Right kidney (tissue), 1 donor: Measurements from ENCODE around the gene LRRFIP1.
"Not testable (repeated sequence)": the region's sequence is repeated elsewhere in the genome, so short reads cannot be mapped to it uniquely, and the experiment has no call there.

ENCODE experiments used
- DNase-seq: peaks from one replicate; pipeline ENCODE4 v3.0.0-alpha.2; 2016

LRRFIP1 gene

DNA sequence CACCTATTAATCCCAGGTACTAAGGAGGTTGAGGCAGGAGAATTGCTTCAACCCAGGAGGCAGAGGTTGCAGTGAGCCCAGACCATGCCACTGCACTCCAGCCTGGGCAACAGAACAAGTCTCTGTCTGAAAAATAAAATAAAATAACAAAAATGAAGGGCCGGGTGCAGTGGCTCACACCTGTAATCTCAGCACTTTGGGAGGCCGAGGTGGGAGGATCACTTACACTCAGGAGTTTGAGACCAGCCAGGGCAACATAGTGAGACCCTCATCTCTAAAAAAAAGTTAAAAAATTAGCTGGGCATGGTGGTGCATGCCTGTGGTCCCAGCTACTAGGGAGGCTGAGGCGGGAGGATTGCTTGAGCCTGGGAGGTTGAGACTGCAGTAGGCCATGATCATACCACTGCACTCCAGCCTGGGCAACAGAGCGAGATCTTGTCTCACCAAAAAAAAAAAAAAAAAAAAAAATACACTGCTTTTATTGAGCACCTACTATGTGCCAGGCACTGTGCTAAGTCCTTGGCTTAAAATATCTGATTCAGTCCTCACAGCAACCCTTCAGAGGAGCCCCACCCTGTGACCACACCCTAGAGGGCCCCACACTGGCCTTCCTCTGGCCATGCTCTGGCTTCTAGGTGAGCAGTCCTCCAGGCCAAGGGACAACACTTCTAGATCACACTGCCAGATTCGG lies 31.4 kb upstream of the LRRFIP1 start:
- not testable (repeated sequence) for DNase-seq

DNA sequence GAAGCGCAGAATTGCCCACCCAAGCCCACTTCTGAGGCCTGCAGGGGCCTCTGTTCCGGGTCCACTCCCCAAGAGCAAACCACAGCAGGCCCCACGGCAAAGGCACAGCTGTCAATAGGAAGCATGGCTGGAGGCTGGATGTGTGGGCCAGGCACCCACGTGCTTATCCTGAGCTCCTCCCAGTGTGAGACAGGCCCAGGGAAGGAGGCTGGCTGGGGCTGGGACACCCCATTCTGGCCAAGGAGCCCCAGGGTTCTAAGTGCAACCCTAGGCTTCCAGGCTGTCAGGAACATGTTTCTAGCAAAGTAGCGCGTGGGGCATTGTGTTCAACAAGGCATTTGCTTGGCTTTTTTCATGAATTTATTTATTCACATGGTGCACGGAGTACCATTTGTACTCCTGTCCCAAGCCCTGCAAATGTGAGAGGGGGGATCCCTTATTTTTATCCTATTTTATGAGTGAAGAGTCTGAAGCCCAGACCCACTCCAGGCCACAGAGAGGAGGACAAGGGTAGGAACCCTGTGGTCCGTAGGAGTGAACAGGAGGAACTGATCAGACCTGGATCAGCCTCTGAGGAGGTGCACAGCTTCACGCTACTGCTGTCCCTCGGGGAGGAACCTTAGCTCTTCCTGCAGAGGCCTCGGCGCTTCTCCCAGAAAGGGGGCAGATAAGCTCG lies 30.7 kb upstream of the LRRFIP1 start:
- no peak for DNase-seq

DNA sequence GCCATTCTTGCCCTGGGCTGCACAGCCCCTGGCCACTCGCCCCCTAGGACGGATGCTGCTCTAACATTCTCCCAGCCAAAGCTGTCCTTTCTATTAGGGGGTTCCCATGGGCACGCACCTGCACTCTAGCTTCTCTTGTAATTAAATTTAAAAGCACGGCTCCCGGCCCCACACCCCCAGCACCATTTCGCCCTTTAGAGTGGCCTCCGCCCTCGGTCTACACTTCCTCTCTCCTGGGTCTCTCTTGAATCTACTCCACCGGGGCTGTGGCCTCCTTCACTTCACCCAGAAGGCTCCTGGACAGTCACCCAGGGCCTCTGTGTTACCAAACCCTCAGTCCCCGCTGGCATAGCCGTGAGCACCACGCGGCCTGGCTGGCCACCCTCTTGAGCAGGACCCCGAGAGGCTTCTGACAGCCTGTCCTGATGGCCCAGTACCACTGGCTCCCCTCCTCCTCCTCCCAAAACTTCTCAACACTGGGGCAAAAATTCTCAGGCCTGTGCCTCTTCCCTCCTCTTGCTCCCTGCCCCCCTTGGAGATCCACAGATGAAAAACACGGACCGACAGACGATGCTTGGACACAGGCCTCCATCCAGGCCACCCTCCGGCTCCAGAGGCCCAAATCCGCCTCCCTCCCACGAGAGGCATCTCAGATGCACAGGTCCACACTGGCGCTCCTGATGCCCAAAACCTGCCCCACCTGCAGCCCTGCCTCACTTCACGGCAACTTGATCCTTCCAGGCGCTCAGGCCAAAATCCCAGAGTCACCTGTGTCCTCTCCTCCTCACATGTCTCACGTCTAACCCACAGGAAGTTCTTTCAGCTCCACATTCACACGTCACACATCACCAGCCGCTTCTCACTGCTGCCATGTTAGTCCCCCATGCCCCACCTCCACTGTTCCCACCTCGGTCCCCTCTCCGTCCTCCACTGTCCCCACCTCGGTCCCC lies 29.9 kb upstream of the LRRFIP1 start:
- no peak for DNase-seq

DNA sequence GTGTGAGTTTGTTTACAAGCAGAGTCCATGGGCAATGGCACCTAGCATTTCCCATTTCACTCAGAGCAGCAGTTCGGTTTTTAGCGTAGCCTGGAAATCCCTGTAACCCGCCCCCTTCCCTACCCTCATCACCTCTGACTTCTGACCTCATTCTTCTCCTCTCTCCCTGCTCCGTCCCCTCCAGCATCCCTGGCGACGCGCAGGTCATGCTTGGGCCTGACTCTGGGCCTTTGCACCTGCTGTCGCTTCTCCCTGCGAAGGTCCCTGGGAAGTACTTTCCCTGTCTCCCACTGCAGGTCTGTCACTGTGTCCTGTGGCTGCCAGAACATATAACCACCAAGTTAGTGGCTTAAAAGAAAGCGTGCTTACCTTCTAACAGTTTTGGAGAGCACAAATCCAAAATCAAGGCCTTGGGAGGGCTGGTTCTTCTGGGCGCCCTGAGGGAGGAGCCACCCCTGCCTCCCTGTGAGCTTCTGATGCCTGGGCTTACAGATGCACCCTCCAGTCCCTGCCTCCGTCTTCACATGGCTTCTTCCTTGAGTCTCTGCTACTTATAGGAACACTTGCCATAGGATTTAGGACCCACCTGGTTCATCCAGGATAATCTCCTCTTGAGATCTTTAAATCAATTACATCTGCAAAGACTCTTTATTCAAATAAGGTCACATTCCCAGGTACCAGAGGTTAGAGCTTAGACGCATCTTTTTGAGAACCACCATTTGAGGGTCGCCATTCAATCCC lies 28.7 kb upstream of the LRRFIP1 start:
- no peak for DNase-seq

DNA sequence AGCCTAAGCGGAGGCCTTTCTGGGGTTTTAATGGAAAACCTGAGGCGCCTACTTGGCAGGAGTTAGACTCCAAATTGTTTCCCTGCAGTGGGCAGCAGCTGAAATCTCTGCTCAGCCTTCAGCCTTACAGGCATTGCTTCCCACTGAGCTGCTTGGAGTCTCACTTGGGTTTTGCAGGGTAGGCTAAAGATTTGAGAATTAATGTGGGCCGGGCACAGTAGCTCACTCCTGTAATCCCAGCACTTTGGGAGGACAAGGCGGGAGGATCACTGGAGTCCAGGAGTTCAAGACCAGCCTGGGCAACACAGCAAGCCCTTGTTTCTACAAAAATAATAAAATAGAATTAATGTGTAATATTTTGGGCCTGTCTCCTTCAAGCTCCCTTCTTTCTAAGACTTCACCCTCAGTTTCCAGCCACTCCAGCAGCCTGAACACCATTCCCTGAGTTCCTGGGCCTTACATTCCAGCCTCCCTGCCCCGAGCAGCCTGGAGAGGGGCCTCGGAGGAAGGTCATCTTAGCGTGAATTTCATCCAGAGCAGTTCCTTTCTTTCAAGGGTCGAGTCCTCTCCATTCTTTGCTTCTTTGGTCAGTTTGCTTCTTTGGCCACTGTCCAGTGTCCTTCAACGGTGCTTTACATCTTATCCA lies 27.8 kb upstream of the LRRFIP1 start:
- no peak for DNase-seq

DNA sequence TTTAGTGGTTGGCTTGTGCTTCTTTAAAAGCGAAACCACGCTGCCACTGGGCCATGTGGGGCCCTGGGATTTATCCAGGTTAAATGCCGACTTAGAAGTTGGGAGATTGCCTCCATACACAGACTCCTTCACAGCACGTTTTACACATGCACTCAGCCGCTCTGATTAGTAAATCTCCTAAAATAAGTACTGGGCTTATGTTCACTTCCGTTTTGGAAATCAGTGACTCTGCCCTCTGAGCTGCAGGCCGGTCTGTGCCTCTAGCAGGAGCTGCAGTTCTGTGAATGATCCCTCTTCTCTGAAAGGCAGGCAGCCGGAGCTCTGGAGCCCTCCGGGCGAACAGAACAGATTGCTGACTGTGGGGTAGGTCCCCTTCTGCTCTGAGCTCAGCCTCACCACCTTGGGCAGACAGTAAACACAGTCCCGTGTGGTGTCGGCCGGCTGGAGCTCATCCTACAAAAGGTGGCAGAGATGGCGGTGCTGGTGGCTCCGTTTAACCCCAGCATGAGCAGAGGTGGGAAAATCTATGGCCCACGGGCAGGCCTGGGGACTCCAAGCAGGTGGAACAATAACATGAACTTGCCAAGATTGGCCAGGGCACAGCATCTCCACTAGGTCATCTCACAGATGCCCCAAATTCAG lies 27.1 kb upstream of the LRRFIP1 start:
- DNase-seq, result no peak

DNA sequence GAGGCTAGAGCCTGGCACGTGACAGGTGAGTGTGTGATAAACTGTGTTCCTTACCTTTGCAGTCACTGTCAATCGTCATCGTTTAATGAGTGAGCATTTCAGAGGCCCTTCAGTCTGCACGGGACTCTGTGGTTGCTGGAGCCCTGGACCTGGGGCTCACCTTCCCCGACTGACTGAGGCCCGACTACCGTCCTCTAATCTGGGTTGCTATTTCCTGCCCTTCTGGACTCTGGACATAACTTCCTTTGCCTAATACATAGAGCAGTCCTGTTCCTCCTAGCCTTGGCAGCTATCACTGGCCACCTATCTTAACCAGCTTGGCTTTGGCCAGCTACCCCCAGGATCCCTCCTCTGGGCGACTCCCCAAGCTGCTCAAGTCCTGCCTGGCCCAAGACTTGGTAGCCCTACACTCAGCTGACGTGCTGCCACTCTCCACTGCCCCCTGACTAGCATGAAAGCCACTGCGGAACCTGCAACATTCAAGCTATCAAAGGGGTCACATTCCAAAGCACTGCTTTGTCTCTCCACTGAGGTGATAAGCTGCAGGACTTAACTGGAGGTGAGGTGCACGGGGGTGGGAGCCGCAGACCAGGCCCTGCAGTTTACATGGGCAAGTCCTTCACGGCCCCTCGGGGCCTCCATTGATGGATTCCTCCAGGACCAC lies 25.8 kb upstream of the LRRFIP1 start:
- DNase-seq, result no peak

DNA sequence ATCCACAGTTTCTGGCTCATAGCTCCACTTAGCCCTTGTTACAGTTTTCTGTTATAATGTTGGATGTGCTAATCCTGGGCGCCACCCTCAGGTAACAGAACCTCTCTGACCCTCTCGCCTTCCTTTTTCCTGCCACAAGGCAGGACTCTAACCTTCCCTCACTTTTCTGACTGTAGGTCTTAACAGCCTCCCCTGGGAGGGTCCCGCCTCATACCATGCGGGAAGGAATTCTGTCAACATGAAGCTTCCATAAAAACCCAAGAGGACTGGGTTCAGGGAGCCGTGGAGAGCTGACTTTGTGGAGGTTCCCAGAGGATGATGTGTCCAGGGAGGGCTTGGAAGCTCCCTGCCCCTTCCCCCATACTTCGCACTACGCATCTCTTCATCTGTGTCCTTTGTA lies 25.0 kb upstream of the LRRFIP1 start:
- DNase-seq, result no peak

DNA sequence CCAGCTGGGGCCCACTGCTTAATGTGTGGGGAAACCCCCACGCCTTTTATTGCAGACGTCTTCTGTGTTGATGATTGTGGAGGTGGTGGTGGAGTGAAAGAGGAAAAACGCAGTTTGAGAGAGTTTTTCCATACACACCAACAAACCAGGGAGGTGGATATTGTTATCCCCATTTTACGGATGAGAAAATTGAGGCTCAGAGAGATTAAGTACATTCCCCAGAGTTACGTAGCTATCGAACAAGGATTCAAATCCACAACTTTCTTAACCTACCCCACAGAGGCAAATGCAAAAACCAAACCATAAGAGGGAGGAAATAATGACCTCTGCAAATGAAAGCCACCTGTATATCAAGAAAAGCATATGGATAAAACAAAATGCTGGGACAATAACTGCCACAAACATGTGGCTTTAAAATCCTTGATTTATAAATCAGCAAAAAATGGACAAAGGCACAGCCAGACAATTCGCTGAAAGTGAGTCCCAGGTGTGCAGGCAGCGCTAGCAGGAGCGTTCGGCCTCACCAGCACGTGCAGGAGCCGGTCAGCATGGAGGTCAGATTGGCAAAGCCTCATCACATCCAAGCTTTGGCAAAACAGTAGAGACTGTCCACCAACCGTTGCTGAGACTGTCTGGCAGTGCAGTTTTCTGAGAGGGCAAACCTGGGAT lies 24.2 kb upstream of the LRRFIP1 start:
- DNase-seq, result no peak

DNA sequence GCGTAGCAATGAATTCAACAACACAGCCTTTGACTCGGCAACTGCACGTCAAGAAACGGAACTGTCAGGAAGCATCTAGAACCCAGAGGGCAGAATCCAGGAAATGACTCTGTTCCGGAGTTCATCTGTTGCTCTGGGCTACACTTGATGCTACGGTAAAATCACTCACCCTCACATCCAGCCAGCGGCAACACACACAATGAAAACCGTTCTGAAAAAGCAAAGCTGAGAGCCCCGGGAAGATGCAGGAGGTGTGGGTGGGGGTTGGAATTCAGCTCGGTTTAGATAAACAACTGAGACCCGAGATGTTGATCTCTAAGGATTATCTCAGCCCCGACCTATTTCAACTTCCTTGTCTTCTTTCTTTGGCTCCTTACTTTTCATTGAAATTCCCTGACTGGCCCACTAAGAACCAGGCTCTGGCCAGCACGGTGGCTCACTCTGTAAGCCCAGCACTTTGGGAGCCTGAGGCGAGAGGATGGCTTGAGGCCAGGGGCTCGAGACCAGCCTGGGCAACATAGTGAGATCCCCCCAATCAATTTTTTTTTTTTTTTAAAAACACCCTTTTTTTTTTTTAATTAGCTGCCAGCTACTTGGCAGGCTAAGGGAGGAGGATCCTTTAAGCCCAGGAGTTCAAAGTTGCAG lies 23.5 kb upstream of the LRRFIP1 start:
- no peak for DNase-seq

DNA sequence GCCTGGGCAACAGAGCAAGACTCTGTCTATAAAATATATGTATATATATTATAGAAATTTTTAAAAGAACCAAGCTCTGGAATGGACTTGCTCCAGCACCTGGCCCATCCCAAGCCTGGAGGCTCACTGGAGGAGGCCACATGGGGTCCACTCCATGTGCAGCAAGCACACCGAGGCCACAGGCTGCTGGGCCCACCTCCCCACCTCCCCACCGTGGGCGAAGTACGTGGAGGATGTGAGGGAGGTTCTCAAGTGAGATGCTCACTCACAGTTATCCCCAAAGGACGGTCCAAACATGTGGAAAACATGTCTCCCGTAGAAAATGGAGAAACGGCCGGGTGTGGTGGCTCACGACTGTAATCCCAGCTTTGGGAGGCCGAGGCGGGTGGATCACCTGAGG lies 23.0 kb upstream of the LRRFIP1 start:
- no peak for DNase-seq

DNA sequence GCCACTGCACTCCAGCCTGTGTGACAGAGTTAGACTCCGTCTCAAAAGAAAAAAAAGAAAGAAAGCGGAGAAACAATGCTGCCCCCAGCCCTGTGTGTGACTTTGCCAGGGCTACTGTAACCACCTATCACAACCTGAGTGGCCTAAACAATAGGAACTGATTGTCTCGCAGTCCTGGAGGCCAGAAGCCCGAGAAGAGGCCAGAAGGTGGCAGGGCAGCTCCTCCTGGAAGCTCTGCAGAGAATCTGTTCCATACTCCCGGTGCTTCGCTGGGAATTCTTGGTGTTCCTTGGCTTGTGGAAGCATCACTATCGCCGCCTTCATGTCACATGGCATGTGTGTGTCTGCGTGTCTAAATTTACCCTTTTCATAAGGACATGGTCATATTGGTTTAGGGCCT lies 22.4 kb upstream of the LRRFIP1 start:
- no peak for DNase-seq

DNA sequence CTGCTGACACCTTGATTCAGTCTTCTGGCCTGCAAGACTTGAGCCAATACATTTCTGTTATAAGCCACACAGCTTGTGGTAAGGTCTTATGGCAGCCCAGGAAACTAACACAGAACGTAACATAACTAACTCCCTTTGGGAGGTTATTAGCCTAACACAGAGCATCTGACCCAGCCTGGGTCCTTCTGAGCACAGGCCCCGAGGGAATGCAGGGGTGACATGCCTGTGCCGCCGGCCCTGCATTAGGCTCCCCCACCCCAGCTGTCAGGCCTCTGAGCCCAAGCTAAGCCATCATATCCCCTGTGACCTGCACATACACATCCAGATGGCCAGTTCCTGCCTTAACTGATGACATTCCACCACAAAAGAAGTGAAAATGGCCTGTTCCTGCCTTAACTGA lies 20.9 kb upstream of the LRRFIP1 start:
- not testable (repeated sequence) for DNase-seq

DNA sequence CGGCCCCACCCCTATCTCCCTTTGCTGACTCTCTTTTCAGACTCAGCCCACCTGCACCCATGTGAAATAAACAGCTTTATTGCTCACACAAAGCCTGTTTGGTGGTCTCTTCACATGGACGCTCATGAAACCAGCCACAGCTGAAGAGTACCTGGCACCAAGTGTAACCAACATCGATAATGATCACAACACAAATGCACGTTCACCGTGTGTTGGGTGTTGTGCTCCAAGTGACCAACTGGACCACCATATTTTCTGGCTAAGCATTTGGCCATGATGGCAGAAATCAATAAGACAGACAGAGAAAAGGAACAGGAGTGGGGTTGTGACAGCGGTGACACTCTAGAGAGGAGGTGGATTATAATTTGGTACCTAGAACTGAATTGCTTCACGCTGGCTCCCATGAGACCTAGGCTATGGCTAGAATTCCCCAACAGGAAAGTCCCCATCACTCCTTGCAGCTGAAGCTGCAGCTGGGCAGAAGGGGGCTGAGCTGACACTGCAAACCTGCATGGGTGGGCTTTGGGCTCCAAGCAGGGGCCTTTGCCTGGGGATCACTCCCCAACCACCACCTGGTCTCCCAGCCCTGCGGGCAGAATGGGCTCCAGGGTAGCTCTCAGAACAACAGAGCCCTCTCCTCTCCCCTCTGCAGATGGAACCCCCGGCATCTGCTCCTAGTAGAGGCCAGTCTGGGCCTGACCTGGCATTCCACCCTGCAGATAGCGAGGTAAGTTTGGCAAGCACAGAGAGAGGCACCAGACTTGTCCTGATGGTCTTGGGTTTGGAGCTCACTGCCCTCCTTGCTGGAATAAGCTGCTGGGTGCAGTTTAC lies 14.6 kb upstream of the LRRFIP1 start:
- DNase-seq, result no peak

DNA sequence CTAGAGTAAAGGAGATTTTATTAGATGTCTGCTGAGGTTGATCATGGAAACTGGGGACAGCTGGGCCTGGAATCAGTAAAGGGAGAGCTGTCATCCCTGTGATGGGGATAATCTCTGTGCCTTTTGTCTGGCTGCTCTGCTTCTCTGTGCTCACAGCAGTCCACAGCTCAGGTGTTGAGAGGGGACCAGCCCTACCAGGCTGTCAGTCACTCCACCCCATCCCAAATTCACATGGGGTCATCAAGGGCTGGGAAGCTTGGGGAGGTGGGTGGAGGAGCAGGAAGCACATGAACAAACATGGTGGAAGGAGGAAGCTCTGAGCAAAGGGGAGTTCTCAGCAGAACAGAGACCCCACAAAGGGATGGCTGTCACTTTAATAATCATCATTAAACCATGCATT lies 13.7 kb upstream of the LRRFIP1 start:
- DNase-seq, result no peak

DNA sequence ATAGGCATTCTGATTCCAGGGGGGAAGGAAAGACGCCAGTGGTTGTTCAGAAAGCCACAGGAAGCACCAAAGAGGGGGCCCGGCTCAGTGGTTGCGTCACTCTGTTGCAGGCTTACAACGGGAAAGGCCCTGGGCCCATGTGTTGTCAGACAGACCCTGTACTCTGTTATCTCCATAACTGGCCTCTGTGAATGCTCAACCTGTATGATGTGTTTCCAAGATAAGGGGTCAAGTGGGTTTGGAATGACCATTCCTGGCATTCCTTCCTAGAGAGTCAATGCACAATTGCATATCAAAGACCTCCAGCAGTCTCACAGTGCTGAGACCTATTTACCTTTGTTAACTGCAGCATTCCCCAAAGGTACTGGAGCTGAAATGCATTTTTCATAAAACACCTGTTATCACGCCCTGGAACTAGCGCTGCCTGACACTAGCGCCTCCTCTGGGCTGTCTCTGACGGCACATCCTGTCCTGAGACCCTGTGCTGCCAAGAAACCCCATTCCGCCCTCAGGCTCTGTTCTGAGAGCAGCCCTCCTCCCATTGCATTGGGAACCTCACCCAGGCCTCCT lies 13.2 kb upstream of the LRRFIP1 start:
- no peak for DNase-seq

DNA sequence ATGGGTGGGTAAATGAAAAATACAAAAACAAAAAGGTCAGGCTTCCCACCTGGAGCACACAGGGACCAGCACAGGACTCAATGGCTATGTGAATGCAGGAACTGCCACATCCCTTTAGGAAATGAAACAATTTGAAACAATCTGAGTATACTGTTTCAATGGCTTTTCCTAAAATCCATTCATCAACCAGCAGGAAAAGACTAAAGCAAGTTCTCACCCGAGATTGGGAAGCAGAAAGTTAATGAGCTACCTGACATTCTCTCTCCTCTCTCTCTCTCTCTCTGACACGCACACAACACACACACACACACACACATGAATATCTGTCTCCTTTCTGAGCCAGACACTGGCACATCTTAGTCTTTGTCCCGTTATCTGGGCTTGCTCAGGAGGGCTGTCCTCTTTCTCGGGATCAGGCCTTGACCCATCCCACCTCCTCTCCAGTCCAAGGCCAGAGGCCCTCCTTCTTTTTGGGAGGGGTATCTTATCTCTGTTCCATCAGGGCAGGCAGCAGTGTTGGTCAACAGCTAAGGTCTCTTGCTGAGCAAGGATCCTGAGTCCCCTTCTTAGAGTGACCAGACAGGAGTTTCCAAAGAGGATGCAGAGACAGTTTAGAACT lies 11.6 kb upstream of the LRRFIP1 start:
- DNase-seq, result no peak

DNA sequence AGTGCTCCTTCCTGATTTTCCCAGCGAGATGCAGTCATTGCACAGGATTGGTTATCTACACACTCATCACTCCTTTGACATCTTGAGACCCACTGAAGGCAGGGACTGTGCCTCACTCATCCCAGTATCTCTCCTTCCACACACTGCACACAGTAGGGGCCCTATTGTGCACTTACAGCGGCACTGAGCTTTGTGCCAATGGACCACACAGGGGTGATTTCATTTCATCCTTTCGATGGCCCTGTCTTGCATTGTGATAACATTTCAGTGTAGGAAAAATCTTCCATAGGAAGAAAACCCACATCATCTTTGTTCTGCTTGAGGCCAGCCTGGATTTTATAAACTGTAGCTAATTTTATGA lies 11.0 kb upstream of the LRRFIP1 start:
- no peak for DNase-seq
